HCT116 (cell line): ENCODE data around the gene ZNF655.

Source experiments
- CTCF ChIP-seq, 3 experiments: fragments of 200-600 bp in 1 of 3; sonication (generic) in 1 of 3; IDR thresholded peaks in 2 of 3; conservative IDR thresholded peaks in 1 of 3; 2 replicates each; pipeline ENCODE4 v1.5.1; 2012 to 2017; ENCODE audit warnings: low read depth in 2 of 3, low read length in 2 of 3, antibody characterized with exemption in 1 of 3, borderline replicate concordance in 1 of 3, control low read depth in 1 of 3, mild to moderate bottlenecking in 1 of 3, mixed read lengths in 1 of 3, mixed run types in 1 of 3, moderate library complexity in 1 of 3; ENCODE audit not compliant: insufficient read depth in 1 of 3
- ELF1 ChIP-seq: IDR thresholded peaks from 2 replicates; pipeline ENCODE4 v1.6.1; 2012; ENCODE audit warnings: low read depth, borderline replicate concordance
- MAX ChIP-seq: IDR thresholded peaks from 2 replicates; pipeline ENCODE4 v1.6.1; 2012
- POLR2A ChIP-seq: IDR thresholded peaks from 2 replicates; pipeline ENCODE4 v1.7.0; 2011; ENCODE audit warnings: borderline replicate concordance; ENCODE audit not compliant: insufficient read depth, insufficient read length; ENCODE audit errors: extremely low read depth
- RAD21 ChIP-seq: IDR thresholded peaks from 2 replicates; pipeline ENCODE4 v1.6.1; 2012; ENCODE audit warnings: low read depth, mild to moderate bottlenecking
- TF ChIP-seq, protein P1 (sequence below): IDR thresholded peaks from 2 replicates; pipeline ENCODE4 v1.6.1; 2012; ENCODE audit warnings: low read depth

DNA sequence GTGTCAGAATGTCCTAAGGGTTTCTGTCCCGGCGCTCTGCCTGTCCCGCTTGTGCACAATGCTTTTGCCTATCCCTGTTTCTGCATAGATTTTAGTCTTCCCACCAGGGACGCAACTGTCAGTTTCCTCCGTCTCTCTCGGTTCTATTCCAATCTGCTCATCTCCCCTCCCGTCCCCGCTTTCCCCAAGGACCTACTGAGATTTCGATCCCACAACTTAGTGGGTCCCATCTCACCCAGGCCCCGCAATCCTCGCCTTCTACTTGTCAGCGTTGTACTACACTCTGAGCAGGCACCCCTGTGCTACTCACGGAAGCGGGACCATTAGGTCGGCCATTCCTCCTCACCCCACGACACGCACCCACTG lies 519 bp upstream of the ZNF655 start:
- TF ChIP-seq CTCF (IDR thresholded peaks at IDR 0.05 in 2 of 3, conservative IDR thresholded peaks at IDR 0.05 in 1 of 3; ENCODE audit: borderline replicate concordance in 1 of 3, insufficient read depth in 1 of 3, low read depth in 2 of 3, low read length in 2 of 3) = no peak
- no peak for TF ChIP-seq ELF1
- TF ChIP-seq, protein P1, sequence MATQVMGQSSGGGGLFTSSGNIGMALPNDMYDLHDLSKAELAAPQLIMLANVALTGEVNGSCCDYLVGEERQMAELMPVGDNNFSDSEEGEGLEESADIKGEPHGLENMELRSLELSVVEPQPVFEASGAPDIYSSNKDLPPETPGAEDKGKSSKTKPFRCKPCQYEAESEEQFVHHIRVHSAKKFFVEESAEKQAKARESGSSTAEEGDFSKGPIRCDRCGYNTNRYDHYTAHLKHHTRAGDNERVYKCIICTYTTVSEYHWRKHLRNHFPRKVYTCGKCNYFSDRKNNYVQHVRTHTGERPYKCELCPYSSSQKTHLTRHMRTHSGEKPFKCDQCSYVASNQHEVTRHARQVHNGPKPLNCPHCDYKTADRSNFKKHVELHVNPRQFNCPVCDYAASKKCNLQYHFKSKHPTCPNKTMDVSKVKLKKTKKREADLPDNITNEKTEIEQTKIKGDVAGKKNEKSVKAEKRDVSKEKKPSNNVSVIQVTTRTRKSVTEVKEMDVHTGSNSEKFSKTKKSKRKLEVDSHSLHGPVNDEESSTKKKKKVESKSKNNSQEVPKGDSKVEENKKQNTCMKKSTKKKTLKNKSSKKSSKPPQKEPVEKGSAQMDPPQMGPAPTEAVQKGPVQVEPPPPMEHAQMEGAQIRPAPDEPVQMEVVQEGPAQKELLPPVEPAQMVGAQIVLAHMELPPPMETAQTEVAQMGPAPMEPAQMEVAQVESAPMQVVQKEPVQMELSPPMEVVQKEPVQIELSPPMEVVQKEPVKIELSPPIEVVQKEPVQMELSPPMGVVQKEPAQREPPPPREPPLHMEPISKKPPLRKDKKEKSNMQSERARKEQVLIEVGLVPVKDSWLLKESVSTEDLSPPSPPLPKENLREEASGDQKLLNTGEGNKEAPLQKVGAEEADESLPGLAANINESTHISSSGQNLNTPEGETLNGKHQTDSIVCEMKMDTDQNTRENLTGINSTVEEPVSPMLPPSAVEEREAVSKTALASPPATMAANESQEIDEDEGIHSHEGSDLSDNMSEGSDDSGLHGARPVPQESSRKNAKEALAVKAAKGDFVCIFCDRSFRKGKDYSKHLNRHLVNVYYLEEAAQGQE = no peak
- no peak for TF ChIP-seq MAX
- TF ChIP-seq POLR2A = no peak
- TF ChIP-seq RAD21 = no peak
